ENCODE measurements around the gene XG.

Gene XG

DNA sequence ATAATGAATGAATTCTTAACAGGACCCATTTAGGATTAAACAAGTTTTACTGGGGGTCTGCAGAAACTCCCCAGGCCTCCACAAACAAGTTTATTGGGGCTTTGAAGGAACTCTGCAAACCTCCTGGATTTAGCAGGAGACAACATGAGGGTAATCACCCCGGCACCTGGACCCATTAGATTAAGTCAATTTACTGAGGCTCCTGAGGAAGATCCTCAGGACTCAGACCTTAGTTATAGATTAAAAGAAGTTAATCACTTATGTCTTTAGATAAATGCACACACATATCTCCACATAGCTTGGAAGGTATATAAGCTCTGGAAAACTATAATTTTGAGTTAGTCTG, 29.4 kb downstream of the XG start:
- no peak overlapping the region for H3K27ac ChIP-seq

DNA sequence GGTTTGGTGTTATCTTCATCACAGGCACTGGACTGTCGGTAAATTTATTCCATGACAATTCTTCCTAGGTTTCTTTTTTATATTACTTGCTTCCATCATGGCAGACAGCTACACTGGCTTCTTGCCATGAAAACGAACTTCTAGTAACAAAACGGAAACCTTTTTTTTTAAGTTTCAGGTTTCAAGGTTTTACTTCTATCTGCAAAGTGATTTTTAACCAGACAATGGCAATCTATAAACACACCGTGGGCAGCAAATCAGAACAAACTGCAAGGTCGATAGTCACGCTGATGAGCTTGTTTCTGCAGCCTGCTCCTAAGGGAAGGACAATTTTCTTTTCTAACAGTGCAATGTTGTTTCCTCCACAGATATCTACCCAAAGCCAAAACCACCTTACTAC, 29.9 kb downstream of the XG start:
- Histone ChIP-seq H3K9me3 (ENCODE audit: control insufficient read depth, low read length) (no peaks in the 10 kb centered on the region), H2AFZ (no peak overlapping the region), H3K27ac (no peak overlapping the region)

More for the DNA sequence above, 29.4 kb downstream of the XG start:
- Histone ChIP-seq H3K4me3 (ENCODE audit: low read depth, low read length) (no peak overlapping the region), H3K9ac (no peak overlapping the region), H3K9me3 (ENCODE audit: control insufficient read depth, low read length) (no peaks in the 10 kb centered on the region), H3K79me2 (no peaks in the 10 kb centered on the region), H3K27me3 (ENCODE audit: control insufficient read depth, insufficient read depth, low read length) (no peaks in the 10 kb centered on the region), H3K36me3 (ENCODE audit: control insufficient read depth, insufficient read depth, low read length) (no peaks in the 10 kb centered on the region), H3K4me2 (ENCODE audit: low read length) (no peak overlapping the region), H3K4me1 (no peaks in the 10 kb centered on the region), H2AFZ (no peak overlapping the region)
- TF ChIP-seq, protein P1, sequence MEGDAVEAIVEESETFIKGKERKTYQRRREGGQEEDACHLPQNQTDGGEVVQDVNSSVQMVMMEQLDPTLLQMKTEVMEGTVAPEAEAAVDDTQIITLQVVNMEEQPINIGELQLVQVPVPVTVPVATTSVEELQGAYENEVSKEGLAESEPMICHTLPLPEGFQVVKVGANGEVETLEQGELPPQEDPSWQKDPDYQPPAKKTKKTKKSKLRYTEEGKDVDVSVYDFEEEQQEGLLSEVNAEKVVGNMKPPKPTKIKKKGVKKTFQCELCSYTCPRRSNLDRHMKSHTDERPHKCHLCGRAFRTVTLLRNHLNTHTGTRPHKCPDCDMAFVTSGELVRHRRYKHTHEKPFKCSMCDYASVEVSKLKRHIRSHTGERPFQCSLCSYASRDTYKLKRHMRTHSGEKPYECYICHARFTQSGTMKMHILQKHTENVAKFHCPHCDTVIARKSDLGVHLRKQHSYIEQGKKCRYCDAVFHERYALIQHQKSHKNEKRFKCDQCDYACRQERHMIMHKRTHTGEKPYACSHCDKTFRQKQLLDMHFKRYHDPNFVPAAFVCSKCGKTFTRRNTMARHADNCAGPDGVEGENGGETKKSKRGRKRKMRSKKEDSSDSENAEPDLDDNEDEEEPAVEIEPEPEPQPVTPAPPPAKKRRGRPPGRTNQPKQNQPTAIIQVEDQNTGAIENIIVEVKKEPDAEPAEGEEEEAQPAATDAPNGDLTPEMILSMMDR (IDR thresholded peaks at IDR 0.05): no peak

DNA sequence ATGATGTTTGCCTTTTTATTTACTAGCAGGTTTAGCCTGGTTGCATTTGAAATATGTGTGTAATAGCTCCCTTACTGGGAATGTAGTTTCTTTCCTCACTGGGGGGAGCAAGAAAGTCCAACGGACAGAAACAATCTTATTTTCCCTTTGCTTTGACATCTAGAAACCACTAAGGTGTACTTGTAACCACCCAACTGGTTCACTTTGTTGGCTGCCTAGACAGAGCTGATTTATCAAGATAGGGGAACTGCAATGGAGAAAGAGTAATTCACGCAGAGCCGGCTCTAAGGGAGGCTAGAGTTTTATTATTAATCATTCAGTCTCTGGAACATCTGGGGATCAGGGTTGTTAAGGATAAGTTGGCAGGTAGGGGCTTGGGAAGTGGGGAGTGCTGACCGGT, 30.3 kb downstream of the XG start:
- TF ChIP-seq, protein P1 (IDR thresholded peaks at IDR 0.05): no peak
- no peak overlapping the region for H3K4me2 ChIP-seq (ENCODE audit: low read length)
- H3K27me3 ChIP-seq (ENCODE audit: control insufficient read depth, insufficient read depth, low read length): no peaks in the 10 kb centered on the region
- H3K79me2 ChIP-seq: no peaks in the 10 kb centered on the region
- no peak overlapping the region for H3K9ac ChIP-seq
- no peaks in the 10 kb centered on the region for H3K4me1 ChIP-seq
- H3K9me3 ChIP-seq (ENCODE audit: control insufficient read depth, low read length): no peaks in the 10 kb centered on the region
- no peaks in the 10 kb centered on the region for H3K36me3 ChIP-seq (ENCODE audit: control insufficient read depth, insufficient read depth, low read length)
- H3K4me3 ChIP-seq (ENCODE audit: low read depth, low read length): no peak overlapping the region
- no peak overlapping the region for H3K27ac ChIP-seq
- no peak overlapping the region for H2AFZ ChIP-seq

More for the DNA sequence above, 29.9 kb downstream of the XG start:
- Histone ChIP-seq H3K4me2 (ENCODE audit: low read length) (no peak overlapping the region), H3K79me2 (no peaks in the 10 kb centered on the region), H3K36me3 (ENCODE audit: control insufficient read depth, insufficient read depth, low read length) (no peaks in the 10 kb centered on the region), H3K27me3 (ENCODE audit: control insufficient read depth, insufficient read depth, low read length) (no peaks in the 10 kb centered on the region), H3K4me3 (ENCODE audit: low read depth, low read length) (no peak overlapping the region), H3K4me1 (no peaks in the 10 kb centered on the region), H3K9ac (no peak overlapping the region)
- TF ChIP-seq, protein P1 (IDR thresholded peaks at IDR 0.05): no peak

DNA sequence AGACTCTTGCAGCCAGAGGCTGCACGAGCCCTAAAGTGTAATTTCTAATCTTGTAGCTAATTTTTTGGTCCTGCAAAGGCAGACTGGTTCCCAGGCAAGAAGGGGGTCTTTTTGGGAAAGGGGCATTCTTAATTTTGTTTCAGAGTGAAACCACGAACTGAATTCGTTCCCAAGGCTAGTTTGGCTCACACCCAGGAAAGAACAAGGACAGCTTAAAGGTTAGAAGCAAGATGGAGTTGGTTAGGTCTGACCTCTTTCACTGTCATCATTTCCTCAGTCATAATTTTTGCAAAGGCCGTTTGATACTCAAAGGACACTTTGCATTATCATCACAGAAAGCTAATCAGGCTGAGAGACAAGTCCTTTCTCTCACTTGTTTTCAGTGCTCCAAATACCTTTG, 30.9 kb downstream of the XG start:
- Histone ChIP-seq H3K27ac (no peak overlapping the region), H3K36me3 (ENCODE audit: control insufficient read depth, insufficient read depth, low read length) (no peaks in the 10 kb centered on the region), H3K9me3 (ENCODE audit: control insufficient read depth, low read length) (no peaks in the 10 kb centered on the region), H3K27me3 (ENCODE audit: control insufficient read depth, insufficient read depth, low read length) (no peaks in the 10 kb centered on the region), H3K4me3 (ENCODE audit: low read depth, low read length) (no peak overlapping the region), H3K4me1 (no peaks in the 10 kb centered on the region), H2AFZ (no peak overlapping the region), H3K4me2 (ENCODE audit: low read length) (no peak overlapping the region), H3K9ac (no peak overlapping the region), H3K79me2 (no peaks in the 10 kb centered on the region)
- TF ChIP-seq, protein P1 (IDR thresholded peaks at IDR 0.05): no peak

DNA sequence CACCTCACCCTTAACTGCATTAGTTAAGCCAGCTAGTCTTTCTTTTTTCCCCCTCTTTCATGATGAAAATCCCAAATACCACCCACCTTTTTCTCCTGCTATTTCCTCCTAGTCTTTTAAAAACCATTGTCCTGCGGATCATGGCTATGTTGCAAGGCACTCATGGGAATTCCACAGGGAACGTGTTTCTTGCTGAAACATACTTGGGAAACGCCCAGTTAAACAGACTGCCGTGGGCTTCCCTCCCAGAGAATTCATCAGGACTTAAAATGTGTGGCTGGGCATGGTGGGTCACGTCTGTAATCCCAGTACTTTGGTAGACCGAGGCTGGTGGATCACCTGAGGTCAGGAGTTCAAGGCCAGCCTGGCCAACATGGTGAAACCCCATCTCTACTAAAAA, 32.2 kb downstream of the XG start:
- no peak overlapping the region for H3K4me2 ChIP-seq (ENCODE audit: low read length)
- H3K9ac ChIP-seq: no peak overlapping the region
- H3K79me2 ChIP-seq: no peaks in the 10 kb centered on the region
- H3K9me3 ChIP-seq (ENCODE audit: control insufficient read depth, low read length): no peaks in the 10 kb centered on the region
- no peak overlapping the region for H2AFZ ChIP-seq
- H3K4me3 ChIP-seq (ENCODE audit: low read depth, low read length): no peak overlapping the region
- H3K36me3 ChIP-seq (ENCODE audit: control insufficient read depth, insufficient read depth, low read length): no peaks in the 10 kb centered on the region
- no peaks in the 10 kb centered on the region for H3K4me1 ChIP-seq
- H3K27me3 ChIP-seq (ENCODE audit: control insufficient read depth, insufficient read depth, low read length): no peaks in the 10 kb centered on the region
- no peak overlapping the region for H3K27ac ChIP-seq
- TF ChIP-seq, protein P1 (IDR thresholded peaks at IDR 0.05): no peak

Measured in parathyroid adenoma (tissue), 2 donors.